Activated CD8-positive, alpha-beta T cell treated with anti-CD3 and anti-CD28 coated beads for 36 hours (primary cell): Measurements from ENCODE around the gene TEKT1. TPM values are rescaled to one million over a fixed set of nuclear protein-coding genes. Genes with fewer than 3 reads are reported as not detected.

Experiments
- ATAC-seq: fragments of 200-7000 bp; cut with Tn5 transposase; one replicate; pipeline ENCODE4 v1.10.0; 2021; ENCODE audit warnings: mild to moderate bottlenecking, moderate library complexity
- CTCF ChIA-PET: fragments of 350-600 bp; sonication (Branson Sonifier 250); formaldehyde crosslinking; loops from one replicate; lab custom pipeline; 2021; ENCODE audit warnings: antibody characterized with exemption; lab: Charles Lee
- POLR2A ChIA-PET: fragments of 350-600 bp; sonication (Branson Sonifier 250); formaldehyde crosslinking; loops from one replicate; lab custom pipeline; 2021; ENCODE audit warnings: antibody characterized with exemption; lab: Charles Lee
- DNase-seq: peaks from one replicate; pipeline ENCODE4 v3.0.0-alpha.2; 2020
- H3K27ac Mint-ChIP-seq: one replicate; pipeline ENCODE4 v1.8.0; 2021; ENCODE audit warnings: mild to moderate bottlenecking, mixed read lengths
- H3K27me3 Mint-ChIP-seq: one replicate; pipeline ENCODE4 v1.8.0; 2021; ENCODE audit warnings: mixed read lengths
- H3K36me3 Mint-ChIP-seq: one replicate; pipeline ENCODE4 v1.8.0; 2021; ENCODE audit warnings: low read depth, mixed read lengths
- H3K4me1 Mint-ChIP-seq: one replicate; pipeline ENCODE4 v1.8.0; 2021; ENCODE audit warnings: low read depth, mixed read lengths
- H3K4me3 Mint-ChIP-seq: one replicate; pipeline ENCODE4 v1.8.0; 2021; ENCODE audit warnings: mild to moderate bottlenecking, moderate library complexity, mixed read lengths
- H3K9me3 Mint-ChIP-seq: one replicate; pipeline ENCODE4 v1.8.0; 2021; ENCODE audit warnings: mixed read lengths
- CTCF ChIP-seq: fragments of 200-600 bp; IDR thresholded peaks from one replicate; pipeline ENCODE4 v1.8.0; 2022; ENCODE audit warnings: antibody characterized with exemption, mild to moderate bottlenecking
- intact Hi-C: fragments of 100-400 bp; cut with micrococcal nuclease; formaldehyde crosslinking; loops from one replicate; pipeline ENCODE4 v1.10.0; 2022
- total RNA-seq, 2 experiments: library from RNA; stranded (reverse); gene quantifications; one replicate each; pipeline ENCODE4 v1.2.3, GENCODE V29; 2021

The TEKT1 gene
- total RNA-seq, 2 experiments from 2014 or later = not detected

- Mint-ChIP-seq H3K4me1 (no peaks in the 10 kb centered on the region), H3K27ac (no peak overlapping the region), H3K36me3 (peaks cover 89% of the 10 kb centered on the region), H3K4me3 (no peak overlapping the region), H3K27me3 (no peaks in the 10 kb centered on the region), H3K9me3 (peaks cover 39% of the 10 kb centered on the region)
- no peak for DNase-seq
- ChIA-PET POLR2A (no interaction called here), CTCF (no interaction called here)
- no peak for ATAC-seq
- TF ChIP-seq CTCF = no peak
- intact Hi-C loops = no loop called here
Measured at GRCh38 chr17:6768447-6768846, 63.1 kb downstream of the TEKT1 start.

GRCh38 chr17:6761779-6762178 lies 69.8 kb downstream of the TEKT1 start:
- no peak overlapping the region for H3K4me3 Mint-ChIP-seq
- DNase-seq (no peak), ATAC-seq (no peak)
- peaks cover 46% of the 10 kb centered on the region for H3K36me3 Mint-ChIP-seq
- ChIA-PET POLR2A (no interaction called here), CTCF (no interaction called here)
- H3K4me1 Mint-ChIP-seq = peaks cover 12% of the 10 kb centered on the region
- no peak overlapping the region for H3K27ac Mint-ChIP-seq
- intact Hi-C loops = no loop called here
- TF ChIP-seq CTCF = no peak
- peaks cover 10% of the 10 kb centered on the region for H3K9me3 Mint-ChIP-seq
- no peaks in the 10 kb centered on the region for H3K27me3 Mint-ChIP-seq

- Mint-ChIP-seq H3K36me3 (peaks cover 15% of the 10 kb centered on the region), H3K4me3 (peak overlapping the region; percentile 14), H3K9me3 (no peaks in the 10 kb centered on the region), H3K27me3 (no peaks in the 10 kb centered on the region), H3K27ac (peak overlapping the region; percentile 18), H3K4me1 (peaks cover 40% of the 10 kb centered on the region)
- ChIA-PET CTCF (no interaction called here), POLR2A (interaction anchor here (1.8 kb wide), 1 partner anchor 30 kb away, joined by 3 read pairs; no protein-coding TSS in a partner anchor)
- intact Hi-C loops = no loop called here
- DNase-seq = no peak
- no peak for TF ChIP-seq CTCF
- ATAC-seq = no peak
Measured at GRCh38 chr17:6757747-6758146, 73.8 kb downstream of the TEKT1 start.

- Mint-ChIP-seq H3K36me3 (peaks cover 5% of the 10 kb centered on the region), H3K27ac (peak overlapping the region; percentile 91), H3K9me3 (no peaks in the 10 kb centered on the region), H3K27me3 (no peaks in the 10 kb centered on the region), H3K4me1 (peaks cover 49% of the 10 kb centered on the region), H3K4me3 (peak overlapping the region; percentile 85)
- DNase-seq (no peak), ATAC-seq (no peak)
- intact Hi-C loops = no loop called here
- CTCF ChIA-PET = interaction anchor here (1.5 kb wide), 1 partner anchor 87 kb away, joined by 5 read pairs; no protein-coding TSS in a partner anchor
- POLR2A ChIA-PET = interaction anchor here (0.6 to 1.8 kb wide), 2 partner anchors 31 to 97 kb away, joined by 3 read pairs; no protein-coding TSS in a partner anchor
- no peak for TF ChIP-seq CTCF
Measured at GRCh38 chr17:6756425-6757031, 75.0 kb downstream of the TEKT1 start.

GRCh38 chr17:6755731-6756184 lies 75.8 kb downstream of the TEKT1 start, which contains the start of gene XAF1:
XAF1 (plus strand) TSS chr17:6756046; CDS start chr17:6756079, 33 bp downstream.
- ATAC-seq (peak; percentile 54), DNase-seq (peak; percentile 48)
- intact Hi-C loops = no loop called here
- no peaks in the 10 kb centered on the region for H3K9me3 Mint-ChIP-seq
- H3K27ac Mint-ChIP-seq = peak within 1 kb of the TSS; percentile 91
- peaks cover 5% of the 10 kb centered on the region for H3K36me3 Mint-ChIP-seq
- peaks cover 49% of the 10 kb centered on the region for H3K4me1 Mint-ChIP-seq
- H3K27me3 Mint-ChIP-seq = no peaks in the 10 kb centered on the region
- peak within 1 kb of the TSS; percentile 85 for H3K4me3 Mint-ChIP-seq
- no peak for TF ChIP-seq CTCF
- CTCF ChIA-PET = interaction anchor here (1.5 kb wide), 2 partner anchors 9 to 87 kb away, joined by 3 to 5 read pairs; no protein-coding TSS in a partner anchor
- POLR2A ChIA-PET = interaction anchor here (0.6 to 1.8 kb wide), 3 partner anchors 32 to 193 kb away, joined by 3 read pairs; no protein-coding TSS in a partner anchor
